NCI-H510A treated with DMSO at 0.1 percent for 48 hours (cell line): Measurements from ENCODE around the gene SCGB1A1.
"Not testable (repeated sequence)": the region's sequence is repeated elsewhere in the genome, so short reads cannot be mapped to it uniquely, and the experiment has no call there.

ENCODE experiments used
- DNase-seq: peaks from one replicate; lab custom pipeline; 2025; lab: John Stamatoyannopoulos, UW

The SCGB1A1 gene

DNA sequence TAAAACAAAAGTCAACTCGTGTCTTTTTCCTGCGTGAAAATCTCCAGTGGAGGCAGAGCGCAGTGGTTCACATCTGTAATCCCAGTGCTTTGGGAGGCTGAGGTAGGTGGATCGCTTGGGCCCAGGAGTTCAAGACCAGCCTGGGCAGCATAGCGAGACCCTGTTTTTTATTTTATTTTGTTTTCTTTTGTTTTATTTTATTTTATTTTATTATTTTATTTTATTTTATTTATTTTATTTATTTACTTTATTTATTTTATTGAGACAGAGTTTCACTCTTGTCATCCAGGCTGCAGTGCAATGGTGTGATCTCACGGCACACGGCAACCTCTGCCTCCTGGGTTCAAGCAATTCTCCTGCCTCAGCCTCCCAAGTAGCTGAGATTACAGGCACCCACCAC is 31.1 kb downstream of the SCGB1A1 start:
- DNase-seq = not testable (repeated sequence)

DNA sequence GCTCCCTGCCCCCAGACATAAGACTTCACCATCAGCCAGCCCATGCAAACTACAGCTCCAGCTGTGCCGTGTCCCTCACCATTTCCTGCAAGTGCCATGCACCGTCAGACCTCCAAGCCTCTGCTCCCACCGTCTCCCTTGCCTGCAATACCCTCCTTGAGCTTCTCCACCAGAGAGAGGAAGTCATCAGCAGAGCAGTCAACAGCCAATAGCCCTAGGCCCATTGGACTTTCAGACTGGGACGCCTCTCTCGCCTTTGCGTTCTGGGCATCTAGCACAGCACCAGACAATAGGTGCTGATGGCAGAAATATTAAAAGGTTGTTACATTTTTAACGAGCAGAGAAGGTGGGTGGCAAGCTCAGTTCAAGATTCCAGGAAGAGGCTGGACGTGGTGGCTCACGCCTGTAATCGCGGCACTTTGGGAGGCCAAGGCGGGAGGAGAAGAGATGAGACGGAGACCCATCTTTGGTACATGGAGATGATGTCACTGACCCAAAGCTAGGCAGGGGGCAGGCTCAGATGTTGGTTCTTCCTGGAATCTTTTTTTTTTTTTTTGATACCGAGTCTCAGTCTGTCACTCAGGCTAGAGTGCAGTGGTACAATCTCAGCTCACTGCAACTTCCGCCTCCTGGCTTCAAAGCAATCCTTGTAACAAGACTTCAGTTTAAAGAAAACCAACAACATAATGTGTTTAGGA is 31.9 kb downstream of the SCGB1A1 start:
- no peak for DNase-seq

DNA sequence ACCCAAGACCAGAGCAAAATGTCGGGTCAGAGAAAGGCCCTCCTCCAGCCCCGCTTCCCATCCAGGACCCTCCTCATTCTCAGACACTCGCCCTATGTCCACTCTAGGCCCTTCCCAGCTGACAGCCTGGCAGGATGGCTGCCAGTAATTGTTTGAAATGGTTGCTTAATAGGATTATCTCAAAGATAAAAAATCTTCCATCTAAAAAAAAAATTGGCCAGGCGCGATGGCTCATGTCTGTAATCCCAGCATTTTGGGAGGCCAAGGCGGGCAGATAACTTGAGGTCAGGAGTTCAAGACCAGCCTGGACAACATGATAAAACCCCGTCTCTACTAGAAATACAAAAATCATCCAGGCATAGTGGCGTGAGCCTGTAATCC is 32.4 kb downstream of the SCGB1A1 start:
- no peak for DNase-seq

DNA sequence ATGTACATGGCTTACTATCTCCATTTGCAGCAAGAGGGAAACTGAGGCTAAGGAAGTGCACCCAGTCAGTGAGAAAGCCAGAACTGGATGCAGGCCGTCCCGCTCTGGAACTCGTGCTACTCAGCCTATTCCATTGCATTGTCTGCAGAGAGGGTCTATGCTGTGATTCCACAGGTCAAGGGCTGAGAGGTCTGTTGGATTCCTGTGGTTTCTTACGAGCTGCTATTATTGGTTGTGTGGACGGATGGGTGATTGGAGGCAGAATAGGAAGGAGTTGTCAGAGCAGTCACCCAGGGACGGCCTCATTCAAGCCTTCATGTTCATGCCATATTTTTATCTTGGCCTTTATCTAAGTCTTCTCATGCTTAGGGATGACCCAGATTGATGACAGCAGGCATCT is 33.4 kb downstream of the SCGB1A1 start:
- no peak for DNase-seq

DNA sequence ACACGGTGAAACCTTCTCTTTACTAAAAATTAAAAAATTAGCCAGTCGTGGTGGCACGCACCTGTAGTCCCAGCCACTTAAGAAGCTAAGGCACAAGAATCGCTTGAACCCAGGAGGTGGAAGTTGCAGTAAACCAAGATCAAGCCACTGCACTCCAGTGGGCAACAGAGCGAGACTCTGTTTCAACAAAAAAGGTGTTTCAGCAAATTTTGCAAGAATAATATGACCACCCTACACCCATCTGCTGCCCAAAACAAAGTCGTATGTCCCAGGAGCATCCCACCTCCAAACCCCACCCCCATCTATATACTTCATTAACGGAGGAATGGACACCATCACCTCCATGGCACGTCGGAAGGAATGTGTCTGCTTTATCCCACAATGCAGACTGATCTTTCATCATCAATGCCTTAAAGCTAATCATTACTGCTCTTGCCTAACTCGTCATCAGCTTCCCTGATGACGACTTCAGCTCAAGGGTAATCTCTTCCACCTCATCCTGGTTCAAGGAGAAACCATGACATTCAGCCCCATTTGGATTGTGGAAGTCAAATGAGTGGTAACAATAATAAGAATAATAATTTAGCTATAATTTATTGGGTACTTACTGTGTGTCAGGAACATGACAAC is 34.1 kb downstream of the SCGB1A1 start:
- no peak for DNase-seq

DNA sequence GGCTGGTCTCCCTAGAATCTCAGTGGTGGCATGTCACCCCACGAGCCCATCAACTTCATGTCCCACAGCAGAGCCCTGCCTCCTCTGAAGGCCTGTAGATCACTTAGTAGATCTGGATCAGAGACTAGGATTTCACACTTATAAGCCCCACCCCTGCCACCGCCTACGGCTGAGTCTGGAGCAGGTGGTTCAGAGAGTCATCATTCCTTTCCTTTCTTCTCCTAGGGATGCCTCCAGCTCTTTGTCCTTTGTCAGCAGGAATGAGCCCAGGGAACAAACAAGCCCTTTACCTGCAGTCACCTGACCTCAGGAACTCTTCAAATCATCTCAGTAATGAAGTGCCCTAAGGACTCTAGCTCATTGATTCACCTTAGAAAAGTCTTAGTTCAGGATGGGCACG is 37.8 kb downstream of the SCGB1A1 start:
- peak; percentile 88 for DNase-seq

DNA sequence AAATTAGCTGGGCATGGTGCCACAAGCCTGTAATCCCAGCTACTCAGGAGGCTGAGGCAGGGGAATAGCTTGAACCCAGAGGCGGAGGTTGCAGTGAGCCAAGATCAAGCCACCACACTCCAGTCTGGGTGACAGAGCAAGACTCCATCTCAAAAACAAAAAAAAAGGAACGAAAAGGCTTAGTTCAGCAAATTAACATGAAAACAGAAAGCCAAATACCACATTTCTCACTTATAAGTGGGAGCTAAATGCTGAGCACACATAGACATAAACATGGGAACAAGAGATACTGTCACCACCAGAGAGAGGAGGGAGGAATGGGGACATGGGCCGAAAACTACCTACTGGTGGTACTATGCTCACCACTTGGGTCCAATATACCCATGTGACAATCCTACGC is 38.6 kb downstream of the SCGB1A1 start:
- no peak for DNase-seq

DNA sequence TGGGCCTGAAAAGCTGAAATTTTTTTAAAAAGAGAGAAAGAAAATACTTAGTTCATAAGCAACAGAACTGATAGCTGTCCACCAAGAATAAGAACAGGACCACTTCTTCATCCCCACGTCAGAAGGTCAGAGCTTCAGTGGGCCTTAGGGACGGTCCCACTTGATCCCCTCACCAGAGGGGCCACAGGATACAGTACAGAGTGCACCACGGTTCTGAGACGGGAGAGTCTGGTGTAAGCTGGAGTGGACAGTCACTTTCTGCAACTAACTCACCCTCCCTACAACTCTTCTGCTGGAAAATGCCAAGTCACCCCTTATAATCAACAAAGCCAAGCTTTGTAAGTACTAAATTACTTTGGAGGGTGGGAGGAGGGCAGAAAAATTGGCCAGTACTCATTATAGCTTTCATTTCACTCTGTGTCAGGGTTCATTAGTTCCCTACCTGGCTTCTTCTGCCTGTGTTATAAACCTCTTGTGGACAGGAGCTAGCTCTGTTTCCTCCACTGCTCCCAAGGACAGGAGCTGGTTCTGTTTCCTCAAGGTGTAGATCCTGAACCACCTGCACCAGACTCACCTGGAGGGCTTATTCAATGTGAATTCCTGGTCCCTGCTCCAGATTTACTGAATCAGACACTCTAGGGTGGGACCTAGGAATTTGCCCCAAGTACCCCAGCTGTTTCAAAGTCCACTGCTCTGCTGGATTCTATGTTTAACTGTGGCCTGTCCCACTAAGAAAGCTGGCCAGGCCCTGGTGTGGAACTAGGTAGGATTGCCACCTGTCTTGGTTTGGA is 39.6 kb downstream of the SCGB1A1 start:
- no peak for DNase-seq

DNA sequence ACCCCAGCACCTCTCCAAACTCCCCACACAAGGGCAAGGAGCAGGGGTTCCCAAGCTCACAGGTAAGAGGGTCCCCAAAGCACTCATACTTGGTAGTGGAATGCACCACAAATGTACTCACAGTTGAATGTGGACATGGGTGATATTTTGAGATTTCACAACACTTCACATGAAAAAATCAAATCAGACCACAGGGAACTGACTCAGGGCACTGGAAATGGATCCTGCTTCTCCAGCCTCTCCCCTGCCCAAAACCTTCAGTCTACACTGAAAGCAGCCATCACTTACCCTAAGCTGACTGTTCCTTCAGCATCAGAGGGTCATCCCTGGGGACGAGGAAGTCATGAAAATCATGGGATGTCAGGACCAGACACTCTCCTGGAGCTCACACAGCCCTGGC is 40.2 kb downstream of the SCGB1A1 start:
- DNase-seq = no peak

DNA sequence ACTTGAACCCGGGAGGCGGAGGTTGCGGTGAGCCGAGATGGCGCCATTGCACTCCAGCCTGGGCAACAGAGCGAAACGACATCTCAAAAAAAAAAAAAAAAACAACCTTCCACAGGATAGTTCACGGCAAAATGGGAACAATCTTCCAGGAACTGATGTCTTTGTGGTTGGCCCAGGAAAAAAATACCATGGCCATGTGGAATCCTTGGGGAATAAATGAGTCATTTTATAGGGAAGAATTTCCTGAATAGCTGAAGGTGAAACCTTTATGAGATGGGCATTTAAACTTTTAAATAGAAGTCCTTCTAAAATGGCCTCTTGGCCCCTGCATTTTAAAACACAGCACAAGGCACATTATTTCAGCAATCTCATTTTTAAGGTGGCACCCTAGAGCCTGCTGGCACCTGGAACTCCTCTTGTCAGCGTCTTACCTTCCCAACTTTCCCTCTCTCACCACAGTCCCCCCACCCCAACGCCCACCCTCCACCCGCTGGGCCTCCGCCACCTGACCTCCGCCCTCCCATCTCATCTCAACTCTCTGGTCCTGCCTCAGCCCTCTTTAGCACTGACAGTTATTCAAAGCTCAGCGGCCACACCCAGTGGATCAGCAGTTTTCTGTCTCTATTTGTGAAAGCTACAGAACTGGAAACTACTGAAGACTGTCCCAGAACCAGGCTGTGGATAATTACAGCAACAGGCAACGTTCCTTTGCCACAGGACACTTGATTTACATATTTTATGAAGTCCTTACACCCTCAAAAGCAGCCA is 43.1 kb downstream of the SCGB1A1 start:
- no peak for DNase-seq

DNA sequence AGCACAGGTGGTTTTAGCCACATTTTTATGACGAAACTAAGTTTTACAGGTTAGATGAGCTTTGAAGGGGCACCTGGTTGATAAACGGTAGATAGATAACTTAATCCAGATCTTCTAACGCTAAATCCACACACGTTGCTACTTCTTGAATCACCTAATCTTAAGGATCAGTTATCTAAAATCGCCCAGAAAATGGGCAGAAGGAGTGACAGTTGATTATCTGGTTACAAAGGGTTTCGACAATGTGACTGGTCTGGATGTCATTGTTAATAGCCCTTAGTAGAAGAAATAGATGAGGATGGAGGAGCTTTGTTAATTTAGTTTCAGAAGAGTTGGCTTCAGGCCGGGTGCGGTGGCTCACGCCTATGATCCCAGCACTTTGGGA is 43.7 kb downstream of the SCGB1A1 start:
- no peak for DNase-seq

DNA sequence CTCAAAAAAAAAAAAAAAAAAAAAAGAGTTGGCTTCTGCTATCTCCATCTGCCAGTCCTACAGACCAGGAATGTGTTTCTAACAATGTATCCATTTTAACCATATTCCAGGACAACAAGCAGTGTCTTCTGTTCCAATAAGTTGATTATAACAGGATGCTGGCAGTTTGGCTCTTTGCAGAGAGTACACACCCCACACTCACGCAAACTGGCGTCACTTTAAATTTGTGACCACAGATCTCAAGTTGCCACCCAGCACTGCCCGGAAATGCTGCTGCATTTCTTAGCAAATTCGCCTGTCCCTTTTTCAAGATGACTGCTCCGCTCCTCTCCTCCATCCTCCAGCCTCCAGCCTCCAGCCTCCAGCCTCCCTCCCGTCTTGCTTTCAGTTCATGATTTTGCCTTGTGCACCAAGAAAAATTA is 44.3 kb downstream of the SCGB1A1 start:
- no peak for DNase-seq

DNA sequence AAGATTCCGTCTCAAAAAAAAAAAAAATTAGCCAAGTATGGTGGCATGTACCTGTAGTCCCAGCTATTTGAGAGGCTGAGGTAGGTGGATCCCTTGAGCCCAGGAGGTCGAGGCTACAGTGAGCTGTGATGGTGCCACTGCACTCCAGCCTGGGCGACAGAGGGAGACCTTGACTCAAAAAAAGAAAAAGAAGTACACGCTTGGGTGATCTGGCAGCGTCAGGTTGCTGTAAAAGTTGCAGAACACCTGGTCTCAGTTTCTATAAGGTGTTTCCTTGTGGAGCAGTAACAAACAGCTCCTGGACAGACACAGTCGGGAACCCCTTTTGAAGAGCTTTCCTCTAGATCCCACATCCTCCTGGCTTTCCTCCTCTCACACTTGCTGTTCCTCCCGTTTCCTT is 45.8 kb downstream of the SCGB1A1 start:
- no peak for DNase-seq

DNA sequence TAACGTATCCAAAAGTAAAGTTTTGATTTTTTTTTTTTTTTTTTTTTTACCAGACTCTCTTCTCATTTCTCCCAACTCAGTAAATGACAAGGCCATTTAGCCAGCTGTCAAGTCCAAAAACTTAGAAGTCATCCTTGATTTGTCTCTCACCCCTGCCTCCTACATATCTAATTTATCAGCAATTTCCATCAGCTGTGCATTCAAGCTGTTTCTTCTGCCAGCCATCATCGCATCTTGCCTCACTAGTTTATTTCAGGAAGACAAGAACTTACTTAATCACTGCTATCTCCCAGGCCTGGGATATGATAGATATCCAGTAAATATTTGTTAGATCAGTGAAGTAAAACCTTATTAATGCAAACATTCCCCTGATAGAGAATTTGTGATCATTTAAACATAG is 47.6 kb downstream of the SCGB1A1 start:
- no peak for DNase-seq

DNA sequence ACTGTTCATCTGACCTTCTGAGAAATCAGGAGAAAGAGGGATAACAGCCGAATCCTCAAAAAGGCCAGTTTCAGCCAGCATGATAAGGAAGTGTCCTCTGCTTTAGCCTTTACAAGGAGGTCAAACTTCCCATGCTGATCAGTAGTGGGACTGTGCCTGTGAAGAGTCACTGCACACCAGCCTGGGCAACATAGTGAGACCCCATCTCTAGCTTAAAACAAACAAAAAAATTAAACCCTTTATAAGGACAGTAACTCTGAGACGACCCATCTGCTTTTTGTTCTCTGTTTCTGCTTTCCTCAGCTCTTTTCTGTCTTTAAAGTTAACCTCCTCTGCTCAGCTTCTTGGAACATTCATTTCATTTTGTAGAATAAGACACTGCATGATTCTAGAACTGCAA is 49.7 kb downstream of the SCGB1A1 start:
- DNase-seq = no peak

DNA sequence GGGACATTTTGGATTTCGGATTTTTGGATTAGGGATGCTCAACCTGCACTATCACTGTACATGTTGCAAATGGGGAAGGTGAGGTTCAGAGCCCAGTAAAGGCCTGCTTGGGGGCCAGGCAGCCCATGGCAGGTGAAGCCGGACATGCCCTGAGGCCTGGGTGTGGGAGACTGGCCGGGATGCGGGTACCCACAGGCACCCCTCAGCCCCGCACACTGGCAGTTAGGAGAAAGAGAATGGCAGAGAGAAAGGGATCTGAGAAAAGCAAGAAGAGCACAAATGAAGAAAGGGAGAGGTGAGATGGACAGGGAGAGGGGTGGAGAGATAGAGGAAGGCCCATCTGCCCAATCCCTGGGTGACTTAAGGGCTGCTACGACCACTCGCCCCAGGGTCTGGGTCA is 52.8 kb downstream of the SCGB1A1 start:
- DNase-seq = no peak

DNA sequence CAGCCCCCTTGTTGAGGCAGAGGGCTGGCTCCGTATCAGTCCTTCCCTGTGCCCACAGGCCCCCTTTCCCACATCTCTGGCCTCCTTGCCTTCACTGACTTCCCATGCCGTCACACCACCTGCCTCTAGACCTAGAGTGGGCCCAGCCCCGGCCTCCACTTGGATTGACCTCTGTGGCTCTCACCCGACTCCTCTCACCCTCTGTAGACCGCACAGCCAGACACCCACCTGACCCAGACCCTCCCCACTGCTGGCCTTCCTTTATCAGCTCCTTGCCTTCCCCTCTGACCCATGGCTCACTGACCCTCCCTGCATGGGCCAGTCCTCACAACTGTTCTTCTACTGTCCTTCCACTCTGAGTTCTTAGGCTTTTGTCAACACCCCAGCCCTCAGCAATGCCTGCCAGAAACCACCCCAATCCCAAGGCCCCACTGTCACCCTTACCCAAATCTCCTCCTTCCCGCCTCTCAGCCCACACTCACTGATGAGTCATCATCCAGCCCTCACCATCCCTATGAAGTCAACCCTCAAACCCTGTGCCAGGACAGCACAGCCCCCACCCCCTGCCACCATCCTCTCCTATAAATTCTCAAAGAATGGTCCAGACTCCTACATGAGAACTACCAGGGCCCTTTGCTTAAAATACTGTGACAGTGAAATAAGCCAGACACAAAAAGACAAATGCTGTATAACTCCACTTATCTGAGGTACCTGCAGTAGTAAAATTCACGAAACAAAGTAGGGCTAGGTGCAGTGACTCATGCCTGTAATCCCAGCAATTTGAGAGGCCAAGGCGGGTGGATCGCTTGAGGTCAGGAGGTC is 53.4 kb downstream of the SCGB1A1 start:
- no peak for DNase-seq
